NCI-H748 (cell line): ENCODE data around the gene MLX.
A peak's percentile ranks its signal among the peaks of the same experiment; 100 is the strongest.

Source experiments
- DNase-seq: peaks from one replicate; lab custom pipeline; 2025; ENCODE audit not compliant: unreplicated experiment; lab: John Stamatoyannopoulos, UW

Gene MLX

GRCh38 chr17:42566883-42567573 is at the start of gene MLX:
TSS of gene MLX (plus strand) at chr17:42567100. CDS start at chr17:42567125, 25 bp downstream.
- peak; percentile 94 for DNase-seq

GRCh38 chr17:42517516-42517915 is 49.4 kb upstream of the MLX start:
- DNase-seq: peak; percentile 52

- DNase-seq: no peak
Measured at GRCh38 chr17:42518046-42518754, 48.7 kb upstream of the MLX start.

GRCh38 chr17:42518755-42519545 is 48.0 kb upstream of the MLX start:
- DNase-seq: no peak

GRCh38 chr17:42519546-42520491 is 47.1 kb upstream of the MLX start:
- no peak for DNase-seq

GRCh38 chr17:42520540-42520951 is 46.4 kb upstream of the MLX start:
- no peak for DNase-seq

GRCh38 chr17:42521036-42521435 is 45.9 kb upstream of the MLX start:
- no peak for DNase-seq

GRCh38 chr17:42521666-42522262 is 45.1 kb upstream of the MLX start:
- DNase-seq: no peak

GRCh38 chr17:42522263-42522790 is 44.6 kb upstream of the MLX start:
- no peak for DNase-seq

GRCh38 chr17:42522798-42523278 is 44.1 kb upstream of the MLX start:
- no peak for DNase-seq

GRCh38 chr17:42525221-42525620 is 41.7 kb upstream of the MLX start:
- DNase-seq: no peak

GRCh38 chr17:42526031-42526444 is 40.9 kb upstream of the MLX start:
- DNase-seq: no peak

- no peak for DNase-seq
Measured at GRCh38 chr17:42527932-42528331, 39.0 kb upstream of the MLX start.

- no peak for DNase-seq
Measured at GRCh38 chr17:42529061-42529460, 37.8 kb upstream of the MLX start.

- DNase-seq: peak; percentile 53
Measured at GRCh38 chr17:42530952-42531454, 35.9 kb upstream of the MLX start.

GRCh38 chr17:42531455-42532354 is 35.2 kb upstream of the MLX start:
- DNase-seq: peak; percentile 70

- peak; percentile 33 for DNase-seq
Measured at GRCh38 chr17:42535155-42536047, 31.5 kb upstream of the MLX start.

GRCh38 chr17:42536048-42536371 is 30.9 kb upstream of the MLX start, which contains the start of gene NAGLU:
TSS of gene NAGLU (plus strand) at chr17:42536241. CDS start at chr17:42536273, 32 bp downstream.
- peak; percentile 94 for DNase-seq
